Mesendoderm (in vitro differentiated cells): ENCODE measurements around the gene HOXB1.

Experiments
- DNase-seq: peaks from one replicate; pipeline ENCODE4 v3.0.0; 2013
- H2AK5ac ChIP-seq: 2 replicates; pipeline ENCODE4 v1.6.1; 2013; ENCODE audit warnings: low read length, inconsistent platforms
- H2BK120ac ChIP-seq: 2 replicates; pipeline ENCODE4 v1.6.1; 2013; ENCODE audit warnings: low read depth, mild to moderate bottlenecking, low read length, moderate library complexity, mixed read lengths
- H2BK15ac ChIP-seq: replicated peaks from 2 replicates; pipeline ENCODE4 v1.6.1; 2013; ENCODE audit warnings: low read depth, mild to moderate bottlenecking, moderate library complexity
- H2BK5ac ChIP-seq: 2 replicates; pipeline ENCODE4 v1.6.1; 2013; ENCODE audit warnings: low read length, inconsistent platforms
- H3K18ac ChIP-seq: 2 replicates; pipeline ENCODE4 v1.6.1; 2013; ENCODE audit warnings: mild to moderate bottlenecking, low read length, mixed read lengths
- H3K23ac ChIP-seq: one replicate; pipeline ENCODE4 v1.6.1; 2013; ENCODE audit warnings: low read length
- H3K27ac ChIP-seq: 2 replicates; pipeline ENCODE4 v1.5.1; 2013; ENCODE audit warnings: low read depth, mild to moderate bottlenecking, inconsistent platforms, low read length, moderate library complexity
- H3K27me3 ChIP-seq: 2 replicates; pipeline ENCODE4 v1.6.1; 2013; ENCODE audit warnings: low read length, control low read depth, mild to moderate bottlenecking, inconsistent platforms; ENCODE audit not compliant: insufficient read depth, poor library complexity
- H3K36me3 ChIP-seq: 2 replicates; pipeline ENCODE4 v1.6.1; 2013; ENCODE audit warnings: low read length, inconsistent platforms; ENCODE audit not compliant: control insufficient read depth, insufficient read depth
- H3K4ac ChIP-seq: one replicate; pipeline ENCODE4 v1.6.1; 2013; ENCODE audit warnings: low read depth, mild to moderate bottlenecking, low read length, moderate library complexity
- H3K4me1 ChIP-seq: 2 replicates; pipeline ENCODE4 v1.6.1; 2013; ENCODE audit warnings: low read depth, low read length, inconsistent platforms; ENCODE audit not compliant: control insufficient read depth
- H3K4me2 ChIP-seq: 2 replicates; pipeline ENCODE4 v1.6.1; 2013; ENCODE audit warnings: low read length
- H3K4me3 ChIP-seq: 2 replicates; pipeline ENCODE4 v1.5.1; 2013; ENCODE audit warnings: mild to moderate bottlenecking, low read length
- H3K56ac ChIP-seq: one replicate; pipeline ENCODE4 v1.6.1; 2013; ENCODE audit warnings: low read length
- H3K79me1 ChIP-seq: 2 replicates; pipeline ENCODE4 v1.6.1; 2013; ENCODE audit warnings: low read length, inconsistent platforms
- H3K79me2 ChIP-seq: 2 replicates; pipeline ENCODE4 v1.6.1; 2013; ENCODE audit warnings: mild to moderate bottlenecking, low read length; ENCODE audit not compliant: control insufficient read depth, insufficient read depth
- H3K9ac ChIP-seq: 2 replicates; pipeline ENCODE4 v1.6.1; 2013; ENCODE audit warnings: low read length, inconsistent platforms
- H4K5ac ChIP-seq: one replicate; pipeline ENCODE4 v1.6.1; 2013; ENCODE audit warnings: low read length
- H4K8ac ChIP-seq: one replicate; pipeline ENCODE4 v1.6.1; 2013; ENCODE audit warnings: low read depth, mild to moderate bottlenecking, control low read depth, low read length, moderate library complexity
- WGBS: extraction: QIAGEN DNeasy Blood & Tissue Kit; methylation state at CpG from one replicate; pipeline ENCODE4 v1.1.7; 2013; ENCODE audit warnings: low lambda C conversion rate, missing lambda C conversion rate; ENCODE audit not compliant: insufficient coverage; ENCODE audit errors: extremely low coverage; 5-methylcytosine and 5-hydroxymethylcytosine counted together

The HOXB1 gene

GRCh38 chr17:48549914-48550501, 19.2 kb upstream of the HOXB1 start:
- no CpG with 5 or more reads among the region's 18 CpGs for WGBS
- DNase-seq, result no peak
- no peak overlapping the region for H3K4me2 ChIP-seq
- no peak overlapping the region for H2BK120ac ChIP-seq
- no peak overlapping the region for H2BK5ac ChIP-seq
- no peak overlapping the region for H3K9ac ChIP-seq
- H3K27me3 ChIP-seq, result peaks cover 73% of the 10 kb centered on the region
- H3K4me1 ChIP-seq, result peaks cover 6% of the 10 kb centered on the region
- no peak overlapping the region for H2AK5ac ChIP-seq
- no peaks in the 10 kb centered on the region for H3K36me3 ChIP-seq
- no peak overlapping the region for H3K23ac ChIP-seq
- no peak overlapping the region for H4K8ac ChIP-seq
- no peak overlapping the region for H3K18ac ChIP-seq
- H3K79me1 ChIP-seq, result no peaks in the 10 kb centered on the region
- H3K27ac ChIP-seq, result no peak overlapping the region
- H3K4me3 ChIP-seq, result no peak overlapping the region
- no peak overlapping the region for H2BK15ac ChIP-seq
- H3K56ac ChIP-seq, result no peak overlapping the region
- H3K79me2 ChIP-seq, result no peaks in the 10 kb centered on the region
- H4K5ac ChIP-seq, result no peak overlapping the region
- H3K4ac ChIP-seq, result no peak overlapping the region

- Histone ChIP-seq H2BK5ac (no peak overlapping the region), H3K79me2 (no peaks in the 10 kb centered on the region), H4K5ac (no peak overlapping the region), H4K8ac (no peak overlapping the region), H3K4me2 (no peak overlapping the region), H3K79me1 (no peaks in the 10 kb centered on the region), H3K23ac (no peak overlapping the region), H3K27ac (no peak overlapping the region), H3K27me3 (peaks cover 67% of the 10 kb centered on the region), H3K36me3 (no peaks in the 10 kb centered on the region), H3K56ac (no peak overlapping the region), H2BK15ac (no peak overlapping the region), H2AK5ac (no peak overlapping the region), H3K9ac (no peak overlapping the region), H3K4me3 (no peak overlapping the region), H3K18ac (no peak overlapping the region), H3K4me1 (peaks cover 6% of the 10 kb centered on the region), H2BK120ac (no peak overlapping the region), H3K4ac (no peak overlapping the region)
- DNase-seq, result no peak
- no CpG with 5 or more reads among the region's 3 CpGs for WGBS
Observed at GRCh38 chr17:48549281-48549630, 18.4 kb upstream of the HOXB1 start.

GRCh38 chr17:48548523-48549280, 17.9 kb upstream of the HOXB1 start:
- Histone ChIP-seq H2AK5ac (no peak overlapping the region), H3K4me1 (peaks cover 6% of the 10 kb centered on the region), H2BK15ac (no peak overlapping the region), H2BK5ac (no peak overlapping the region), H2BK120ac (no peak overlapping the region), H3K56ac (no peak overlapping the region), H3K79me2 (no peaks in the 10 kb centered on the region), H3K4me3 (no peak overlapping the region), H3K9ac (no peak overlapping the region), H3K36me3 (no peaks in the 10 kb centered on the region), H3K18ac (no peak overlapping the region), H3K4ac (no peak overlapping the region), H3K27ac (no peak overlapping the region), H3K4me2 (no peak overlapping the region), H3K27me3 (peaks cover 68% of the 10 kb centered on the region), H3K79me1 (no peaks in the 10 kb centered on the region), H3K23ac (no peak overlapping the region), H4K8ac (no peak overlapping the region), H4K5ac (no peak overlapping the region)
- WGBS, result no CpG with 5 or more reads among the region's 6 CpGs
- DNase-seq, result no peak

GRCh38 chr17:48547808-48548522, 17.2 kb upstream of the HOXB1 start:
- no peak overlapping the region for H4K8ac ChIP-seq
- H4K5ac ChIP-seq, result no peak overlapping the region
- no peaks in the 10 kb centered on the region for H3K36me3 ChIP-seq
- H3K4me1 ChIP-seq, result peaks cover 6% of the 10 kb centered on the region
- H3K79me2 ChIP-seq, result no peaks in the 10 kb centered on the region
- H2BK15ac ChIP-seq, result no peak overlapping the region
- H2AK5ac ChIP-seq, result no peak overlapping the region
- no peak overlapping the region for H3K27ac ChIP-seq
- no peak overlapping the region for H3K4ac ChIP-seq
- H2BK5ac ChIP-seq, result no peak overlapping the region
- no peak overlapping the region for H3K4me3 ChIP-seq
- no peak for DNase-seq
- no CpG with 5 or more reads among the region's 24 CpGs for WGBS
- peaks cover 66% of the 10 kb centered on the region for H3K27me3 ChIP-seq
- H3K23ac ChIP-seq, result no peak overlapping the region
- no peak overlapping the region for H3K4me2 ChIP-seq
- H3K9ac ChIP-seq, result peak overlapping the region; percentile 2
- H2BK120ac ChIP-seq, result no peak overlapping the region
- peak overlapping the region; percentile 54 for H3K56ac ChIP-seq
- H3K18ac ChIP-seq, result peak overlapping the region; percentile 52
- H3K79me1 ChIP-seq, result no peaks in the 10 kb centered on the region

GRCh38 chr17:48546924-48547807, 16.4 kb upstream of the HOXB1 start:
- H3K4ac ChIP-seq, result no peak overlapping the region
- peaks cover 67% of the 10 kb centered on the region for H3K27me3 ChIP-seq
- no peak overlapping the region for H3K23ac ChIP-seq
- no peak overlapping the region for H2BK120ac ChIP-seq
- H3K79me2 ChIP-seq, result no peaks in the 10 kb centered on the region
- H3K4me1 ChIP-seq, result peaks cover 6% of the 10 kb centered on the region
- peak overlapping the region; percentile 12 for H3K4me2 ChIP-seq
- H3K27ac ChIP-seq, result peak overlapping the region; percentile 18
- no peak overlapping the region for H4K5ac ChIP-seq
- H3K18ac ChIP-seq, result peak overlapping the region; percentile 52
- DNase-seq, result no peak
- H2BK5ac ChIP-seq, result no peak overlapping the region
- no peak overlapping the region for H2AK5ac ChIP-seq
- no CpG with 5 or more reads among the region's 10 CpGs for WGBS
- H3K56ac ChIP-seq, result peak overlapping the region; percentile 72
- H2BK15ac ChIP-seq, result no peak overlapping the region
- no peak overlapping the region for H3K4me3 ChIP-seq
- no peak overlapping the region for H4K8ac ChIP-seq
- no peaks in the 10 kb centered on the region for H3K79me1 ChIP-seq
- H3K36me3 ChIP-seq, result no peaks in the 10 kb centered on the region
- H3K9ac ChIP-seq, result peak overlapping the region; percentile 22
